H1 (cell line): Measurements from ENCODE around the gene ENPP5.

Experiments
- ASH2L ChIP-seq: fragments of 200-600, 300-600 bp; sonication (generic); IDR thresholded peaks from one replicate; pipeline ENCODE4 v1.7.1; 2017; ENCODE audit warnings: low read length
- BCL11A ChIP-seq, 2 experiments: IDR thresholded peaks; one replicate each; pipeline ENCODE4 v1.6.1; 2011; ENCODE audit warnings: low read depth in 2 of 2, low read length in 2 of 2, mild to moderate bottlenecking in 2 of 2
- EP300 ChIP-seq, 2 experiments: IDR thresholded peaks; 1 replicate in 1 of 2; 2 replicates in 1 of 2; pipeline ENCODE4 v1.6.1; 2011 to 2012; ENCODE audit warnings: low read depth in 2 of 2, low read length in 2 of 2, mild to moderate bottlenecking in 2 of 2, borderline replicate concordance in 1 of 2, inconsistent platforms in 1 of 2, moderate library complexity in 1 of 2
- GABPA ChIP-seq: IDR thresholded peaks from 2 replicates; pipeline ENCODE4 v1.6.1; 2011; ENCODE audit warnings: mild to moderate bottlenecking, low read length, moderate library complexity, borderline replicate concordance; ENCODE audit not compliant: insufficient read depth
- HDAC2 ChIP-seq, 2 experiments: fragments of 300-600 bp in 1 of 2; sonication (generic) in 1 of 2; IDR thresholded peaks; 2 replicates each; pipeline ENCODE4 v1.6.1; 2011 to 2012; ENCODE audit warnings: low read depth in 2 of 2, low read length in 2 of 2, mild to moderate bottlenecking in 2 of 2, moderate library complexity in 2 of 2, borderline replicate concordance in 1 of 2, inconsistent platforms in 1 of 2
- NANOG ChIP-seq: IDR thresholded peaks from 2 replicates; pipeline ENCODE4 v1.6.1; 2011; ENCODE audit warnings: low read length, low read depth, mild to moderate bottlenecking, inconsistent platforms; ENCODE audit not compliant: insufficient read depth, poor library complexity, severe bottlenecking
- POLR2A ChIP-seq, 2 experiments: IDR thresholded peaks; 1 replicate in 1 of 2; 2 replicates in 1 of 2; pipeline ENCODE4 v1.6.1; 2011; ENCODE audit warnings: low read depth in 2 of 2, low read length in 2 of 2, mild to moderate bottlenecking in 2 of 2; ENCODE audit errors: control extremely low read depth in 1 of 2
- POU5F1 ChIP-seq: IDR thresholded peaks from 2 replicates; pipeline ENCODE4 v1.6.1; 2011; ENCODE audit warnings: low read depth, mild to moderate bottlenecking, low read length, moderate library complexity
- SP1 ChIP-seq: IDR thresholded peaks from 2 replicates; pipeline ENCODE4 v1.6.1; 2011; ENCODE audit warnings: low read depth, low read length
- YY1 ChIP-seq: IDR thresholded peaks from 2 replicates; pipeline ENCODE4 v1.6.1; 2011; ENCODE audit warnings: low read depth, mild to moderate bottlenecking, low read length
- TF ChIP-seq, protein P1 (sequence below), 3 experiments: IDR thresholded peaks; 1 replicate in 2 of 3; 2 replicates in 1 of 3; pipeline versions ENCODE4 v1.5.1 to v1.6.1; 2011; ENCODE audit warnings: low read length in 3 of 3, mild to moderate bottlenecking in 3 of 3, inconsistent platforms in 2 of 3, low read depth in 1 of 3, moderate library complexity in 1 of 3; ENCODE audit not compliant: insufficient read depth in 1 of 3; ENCODE audit errors: control extremely low read depth in 1 of 3
- TF ChIP-seq, protein P2 (sequence below): IDR thresholded peaks from 2 replicates; pipeline ENCODE4 v1.6.1; 2012; ENCODE audit warnings: inconsistent platforms

DNA sequence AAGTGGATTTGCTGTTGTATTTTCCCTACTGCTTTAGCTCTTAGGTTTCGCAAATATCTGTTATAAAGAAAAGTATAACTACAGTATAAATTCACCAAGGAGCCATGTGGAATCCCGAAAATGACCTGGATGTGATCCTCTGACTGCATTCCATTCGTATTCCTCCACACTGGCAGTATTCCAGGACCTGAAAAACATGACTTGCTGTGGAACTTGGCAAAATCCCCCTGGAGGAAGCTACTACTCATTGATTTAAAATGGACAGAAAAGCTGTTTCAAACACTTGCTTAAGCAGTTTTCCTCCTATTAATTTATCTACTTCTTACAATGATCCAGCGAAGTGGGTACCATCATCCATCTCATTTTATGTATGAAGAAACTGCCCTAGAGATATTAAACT is 13.3 kb upstream of the ENPP5 start:
- TF ChIP-seq POU5F1 (no peak), POLR2A (IDR thresholded peaks at IDR 0.05; ENCODE audit: control extremely low read depth in 1 of 2, low read depth in 2 of 2, low read length in 2 of 2) (no peak), SP1 (no peak), ASH2L (no peak), HDAC2 (IDR thresholded peaks at IDR 0.05; ENCODE audit: borderline replicate concordance in 1 of 2, low read depth in 2 of 2, low read length in 2 of 2) (no peak), EP300 (IDR thresholded peaks at IDR 0.05; ENCODE audit: borderline replicate concordance in 1 of 2, low read depth in 2 of 2, low read length in 2 of 2) (no peak), BCL11A (IDR thresholded peaks at IDR 0.05; ENCODE audit: low read depth in 2 of 2, low read length in 2 of 2) (no peak), GABPA (no peak), NANOG (no peak), YY1 (no peak)
- TF ChIP-seq, protein P1, sequence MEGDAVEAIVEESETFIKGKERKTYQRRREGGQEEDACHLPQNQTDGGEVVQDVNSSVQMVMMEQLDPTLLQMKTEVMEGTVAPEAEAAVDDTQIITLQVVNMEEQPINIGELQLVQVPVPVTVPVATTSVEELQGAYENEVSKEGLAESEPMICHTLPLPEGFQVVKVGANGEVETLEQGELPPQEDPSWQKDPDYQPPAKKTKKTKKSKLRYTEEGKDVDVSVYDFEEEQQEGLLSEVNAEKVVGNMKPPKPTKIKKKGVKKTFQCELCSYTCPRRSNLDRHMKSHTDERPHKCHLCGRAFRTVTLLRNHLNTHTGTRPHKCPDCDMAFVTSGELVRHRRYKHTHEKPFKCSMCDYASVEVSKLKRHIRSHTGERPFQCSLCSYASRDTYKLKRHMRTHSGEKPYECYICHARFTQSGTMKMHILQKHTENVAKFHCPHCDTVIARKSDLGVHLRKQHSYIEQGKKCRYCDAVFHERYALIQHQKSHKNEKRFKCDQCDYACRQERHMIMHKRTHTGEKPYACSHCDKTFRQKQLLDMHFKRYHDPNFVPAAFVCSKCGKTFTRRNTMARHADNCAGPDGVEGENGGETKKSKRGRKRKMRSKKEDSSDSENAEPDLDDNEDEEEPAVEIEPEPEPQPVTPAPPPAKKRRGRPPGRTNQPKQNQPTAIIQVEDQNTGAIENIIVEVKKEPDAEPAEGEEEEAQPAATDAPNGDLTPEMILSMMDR (IDR thresholded peaks at IDR 0.05; ENCODE audit: control extremely low read depth in 1 of 3, insufficient read depth in 1 of 3, low read depth in 1 of 3, low read length in 3 of 3) = no peak
- TF ChIP-seq, protein P2, sequence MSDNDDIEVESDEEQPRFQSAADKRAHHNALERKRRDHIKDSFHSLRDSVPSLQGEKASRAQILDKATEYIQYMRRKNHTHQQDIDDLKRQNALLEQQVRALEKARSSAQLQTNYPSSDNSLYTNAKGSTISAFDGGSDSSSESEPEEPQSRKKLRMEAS = no peak
